Measurements from ENCODE around the gene TTR.

- no peak for TF ChIP-seq CTCF (IDR thresholded peaks at IDR 0.05)
- no peak for TF ChIP-seq EP300 (IDR thresholded peaks at IDR 0.05)
- TF ChIP-seq POLR2AphosphoS5 (IDR thresholded peaks at IDR 0.05), result no peak
- TF ChIP-seq POLR2A (IDR thresholded peaks at IDR 0.05; ENCODE audit: low read depth), result no peak
These were observed 25.7 kb upstream of the TTR start for GRCh38 chr18:31565782-31566512.
